Upper lobe of left lung (tissue), 6 donors: ENCODE measurements around the gene KMO. TPM values are rescaled to one million over a fixed set of nuclear protein-coding genes. Genes with fewer than 3 reads are reported as not detected.

ENCODE experiments used
- ATAC-seq, 2 donors: fragments of 200-7000 bp; cut with Tn5 transposase; one replicate each; pipeline ENCODE4 v1.9.1; 2022; ENCODE audit warnings: mild to moderate bottlenecking in 2 of 2, moderate library complexity in 2 of 2; ENCODE audit not compliant: low FRiP score in 2 of 2
- DNase-seq, 2 donors: peaks; one replicate each; pipeline ENCODE4 v3.0.0-alpha.2; 2019 to 2020
- H3K27ac ChIP-seq, 4 donors: fragments of 200-600 bp; sonication (generic); one replicate each; pipeline ENCODE4 v1.5.1; 2016 to 2019
- H3K27me3 ChIP-seq, 4 donors: fragments of 200-600 bp; sonication (generic); one replicate each; pipeline ENCODE4 v1.5.1; 2017 to 2019
- H3K36me3 ChIP-seq, 4 donors: fragments of 200-600 bp; sonication (generic); one replicate each; pipeline ENCODE4 v1.5.1; 2016 to 2019
- H3K4me1 ChIP-seq, 4 donors: fragments of 200-600 bp; sonication (generic); one replicate each; pipeline ENCODE4 v1.5.1; 2018 to 2019
- H3K4me3 ChIP-seq, 4 donors: fragments of 200-600 bp; sonication (generic); one replicate each; pipeline ENCODE4 v1.5.1; 2017 to 2019; ENCODE audit warnings: mild to moderate bottlenecking in 2 of 4, moderate library complexity in 1 of 4
- H3K9me3 ChIP-seq, 4 donors: fragments of 200-600 bp; sonication (generic); one replicate each; pipeline ENCODE4 v1.5.1; 2018 to 2019
- CTCF ChIP-seq, 6 experiments: fragments of 450-650 bp in 4 of 6; fragments of 200-600 bp in 2 of 6; sonication (generic) in 2 of 6; IDR thresholded peaks; one replicate each; pipeline ENCODE4 v1.5.1; 2016 to 2019; ENCODE audit warnings: antibody characterized with exemption in 6 of 6
- EP300 ChIP-seq, 4 donors: sonication (generic); formaldehyde crosslinking; IDR thresholded peaks; one replicate each; pipeline ENCODE4 v1.5.1; 2017; ENCODE audit warnings: antibody characterized with exemption in 4 of 4, control low read depth in 2 of 4
- POLR2A ChIP-seq, 4 donors: fragments of 450-650 bp; IDR thresholded peaks; one replicate each; pipeline ENCODE4 v1.5.1; 2016 to 2017; ENCODE audit warnings: antibody characterized with exemption in 4 of 4, mild to moderate bottlenecking in 2 of 4
- POLR2AphosphoS5 ChIP-seq, 2 donors: sonication (generic); formaldehyde crosslinking; IDR thresholded peaks; one replicate each; pipeline ENCODE4 v1.5.1; 2017; ENCODE audit warnings: antibody characterized with exemption in 2 of 2
- WGBS, 2 donors: methylation state at CpG; one replicate each; pipeline ENCODE4 v1.1.5; 2017 to 2018; 5-methylcytosine and 5-hydroxymethylcytosine counted together
- total RNA-seq, 6 donors: library from RNA; depleted of rRNA in 4 of 6; stranded (reverse); fragments of >200 nt in 4 of 6; gene quantifications; one replicate each; pipeline versions ENCODE4 v1.1.0 to v1.2.1, GENCODE V29; 2016 to 2021
- donor health status: DM: no; HTN: no; CAD: no; lungs with moderate emphysema.
- donor health status: DM: no; HTN: yes; CAD: no; lungs with severe emphysema.

Gene KMO
- total RNA-seq, 6 donors from 2014 or later = 5.5 to 19.9 (median 9.7) TPM

- DNase-seq = no peak
- peaks cover 0 to 4% (median 0%) of the 10 kb centered on the region in 4 donors for H3K4me1 ChIP-seq
- no peaks in the 10 kb centered on the region for H3K27me3 ChIP-seq
- WGBS, 2 donors = 48 to 63% methylated on average over 3 of the region's 3 CpGs
- no peaks in the 10 kb centered on the region for H3K36me3 ChIP-seq
- no peak for ATAC-seq
- H3K9me3 ChIP-seq = no peaks in the 10 kb centered on the region
- no peak for TF ChIP-seq POLR2A (IDR thresholded peaks at IDR 0.05)
- TF ChIP-seq CTCF (IDR thresholded peaks at IDR 0.05) = no peak
- no peak for TF ChIP-seq POLR2AphosphoS5 (IDR thresholded peaks at IDR 0.05)
- TF ChIP-seq EP300 (IDR thresholded peaks at IDR 0.05) = no peak
- H3K4me3 ChIP-seq = no peak overlapping the region
- H3K27ac ChIP-seq = no peak overlapping the region
These were observed 7.2 kb upstream of the KMO start for GRCh38 chr1:241525026-241525425.

DNA sequence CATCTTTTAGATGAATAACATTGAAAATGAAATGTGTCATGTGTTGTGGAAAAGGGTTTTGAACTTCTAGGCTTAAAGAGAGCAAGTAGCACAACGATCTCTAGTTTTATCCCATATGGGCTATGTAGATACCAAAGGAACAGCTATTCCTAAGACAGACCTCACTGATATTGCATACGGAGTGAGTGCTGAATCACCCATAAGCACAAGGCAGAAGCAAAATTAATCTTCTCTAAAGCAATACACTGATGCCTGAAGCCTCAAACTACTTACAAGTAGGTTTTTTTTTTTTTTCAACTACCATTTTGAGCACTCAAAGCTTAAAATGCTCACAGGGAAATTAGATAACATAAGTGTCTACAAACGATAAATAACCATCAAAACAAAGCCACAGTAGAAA lies 5.0 kb upstream of the KMO start:
- Histone ChIP-seq H3K4me3 (no peak overlapping the region), H3K9me3 (no peaks in the 10 kb centered on the region), H3K36me3 (no peaks in the 10 kb centered on the region), H3K27ac (no peak overlapping the region), H3K4me1 (peaks cover 0 to 3% (median 0%) of the 10 kb centered on the region in 4 donors), H3K27me3 (no peaks in the 10 kb centered on the region)
- WGBS, 2 donors = 75 to 79% methylated on average over 3 of the region's 3 CpGs
- ATAC-seq = no peak
- no peak for TF ChIP-seq EP300 (IDR thresholded peaks at IDR 0.05)
- TF ChIP-seq POLR2AphosphoS5 (IDR thresholded peaks at IDR 0.05) = no peak
- TF ChIP-seq CTCF (IDR thresholded peaks at IDR 0.05) = no peak
- no peak for TF ChIP-seq POLR2A (IDR thresholded peaks at IDR 0.05)
- no peak for DNase-seq

DNA sequence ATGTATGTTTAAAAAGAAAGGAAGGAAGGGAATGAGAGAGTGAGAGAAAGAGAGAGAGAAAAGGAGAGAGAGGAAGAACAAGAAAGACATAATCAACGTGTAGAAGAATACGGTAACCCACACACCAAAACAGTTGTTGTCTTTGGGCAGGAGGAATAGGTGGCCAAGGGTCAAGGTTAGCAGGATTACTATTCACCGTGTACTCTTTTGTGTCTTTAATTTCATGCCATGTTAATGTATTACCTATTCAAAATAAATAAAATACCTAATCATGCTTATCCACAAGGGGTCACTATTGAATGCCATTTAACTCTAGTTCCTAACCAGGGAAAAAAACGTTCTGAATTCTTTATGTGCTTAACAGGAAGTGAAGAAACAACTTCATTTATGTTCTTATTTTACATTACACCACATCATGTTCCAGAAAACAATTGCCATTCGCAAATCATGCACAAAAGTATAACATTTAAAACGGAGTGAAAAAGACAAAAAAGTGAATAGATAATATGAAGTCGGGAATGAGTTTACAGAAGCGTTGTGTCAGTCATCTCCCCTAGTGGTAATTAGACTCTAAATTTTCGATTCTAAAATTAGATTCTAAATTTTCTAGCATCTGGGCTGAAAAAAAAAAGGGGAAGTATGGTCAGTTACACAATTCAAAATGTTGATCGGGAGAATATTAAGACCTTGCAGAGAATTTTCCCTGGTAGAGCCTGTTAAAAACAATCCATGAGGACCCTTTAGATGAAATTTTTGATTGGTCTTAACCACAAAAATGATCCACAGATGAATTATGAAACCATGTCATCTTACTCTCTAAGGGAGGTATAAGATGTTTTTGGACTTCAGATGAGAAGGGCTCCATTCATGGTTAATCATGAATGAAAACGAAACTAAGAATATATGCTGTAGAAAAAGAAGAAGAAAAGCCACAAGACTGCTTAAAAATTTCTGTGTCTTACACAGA lies 700 bp upstream of the KMO start:
- Histone ChIP-seq H3K27me3 (no peaks in the 10 kb centered on the region), H3K9me3 (no peaks in the 10 kb centered on the region), H3K4me3 (peak overlapping the region; percentile 36 to 57 (median 51)), H3K4me1 (peaks cover 0 to 3% (median 2%) of the 10 kb centered on the region in 4 donors), H3K36me3 (no peaks in the 10 kb centered on the region), H3K27ac (peak overlapping the region; percentile 49 to 63 (median 60))
- DNase-seq (no peak), ATAC-seq (peak; percentile 86 to 94)
- TF ChIP-seq POLR2A (IDR thresholded peaks at IDR 0.05) = no peak
- TF ChIP-seq EP300 (IDR thresholded peaks at IDR 0.05) = no peak
- TF ChIP-seq POLR2AphosphoS5 (IDR thresholded peaks at IDR 0.05) = no peak
- TF ChIP-seq CTCF (IDR thresholded peaks at IDR 0.05) = peak; percentile 28 to 77 (median 62)
- WGBS, 2 donors = 2 to 5% methylated on average over 11 of the region's 11 CpGs

- no peak for DNase-seq
These were observed 686 bp downstream of the KMO start for GRCh38 chr1:241532864-241533263.

More at GRCh38 chr1:241532864-241533263, 686 bp downstream of the KMO start:
- 80 to 90% methylated on average over 7 of the region's 7 CpGs for WGBS, 2 donors
- TF ChIP-seq POLR2AphosphoS5 (IDR thresholded peaks at IDR 0.05) = no peak
- no peak for TF ChIP-seq POLR2A (IDR thresholded peaks at IDR 0.05)
- no peak for TF ChIP-seq CTCF (IDR thresholded peaks at IDR 0.05)
- TF ChIP-seq EP300 (IDR thresholded peaks at IDR 0.05) = no peak
- no peaks in the 10 kb centered on the region for H3K9me3 ChIP-seq
- peaks cover 0 to 5% (median 4%) of the 10 kb centered on the region in 4 donors for H3K4me1 ChIP-seq
- H3K27ac ChIP-seq = peak overlapping the region in 3 of 4 donors; percentile 27 to 60 (median 49)
- H3K36me3 ChIP-seq = no peaks in the 10 kb centered on the region
- ATAC-seq = peak in 1 of 2 donors; percentile 49
- H3K4me3 ChIP-seq = peak overlapping the region in 1 of 4 donors; percentile 19
- H3K27me3 ChIP-seq = no peaks in the 10 kb centered on the region
